Neural cell (in vitro differentiated cells): ENCODE measurements around the gene NECAB3. TPM values are rescaled to one million over a fixed set of nuclear protein-coding genes. Genes with fewer than 3 reads are reported as not detected.
"Not testable (repeated sequence)": the region's sequence is repeated elsewhere in the genome, so short reads cannot be mapped to it uniquely, and the experiment has no call there.

ENCODE experiments used
- H2AFZ ChIP-seq: fragments of 200-600, 300-800 bp; sonication (generic), shearing (Covaris generic); 2 replicates; pipeline ENCODE4 v1.6.0; 2014; ENCODE audit warnings: low read depth, mild to moderate bottlenecking, antibody characterized with exemption, low read length, moderate library complexity
- H3F3A ChIP-seq: fragments of 200-600 bp; shearing (Covaris generic); 2 replicates; pipeline ENCODE4 v1.6.1; 2016; ENCODE audit warnings: mild to moderate bottlenecking, moderate library complexity, mixed read lengths, antibody characterized with exemption, low read length; ENCODE audit not compliant: insufficient read depth, poor library complexity, severe bottlenecking
- H3K27ac ChIP-seq: fragments of 200-600, 300-800 bp; sonication (generic), shearing (Covaris generic); 2 replicates; pipeline ENCODE4 v1.5.1; 2014; ENCODE audit warnings: mild to moderate bottlenecking, low read length, moderate library complexity
- H3K27me3 ChIP-seq: fragments of 300-800, 200-600 bp; sonication (generic), shearing (Covaris generic); 2 replicates; pipeline ENCODE4 v1.6.0; 2014; ENCODE audit warnings: mild to moderate bottlenecking, low read depth, low read length, moderate library complexity; ENCODE audit not compliant: insufficient read depth
- H3K36me3 ChIP-seq: fragments of 300-800, 200-600 bp; sonication (generic), shearing (Covaris generic); 2 replicates; pipeline ENCODE4 v1.5.1; 2014; ENCODE audit warnings: mild to moderate bottlenecking, antibody characterized with exemption, low read length, moderate library complexity; ENCODE audit not compliant: insufficient read depth
- H3K4me2 ChIP-seq: fragments of 300-800, 200-600 bp; sonication (generic), shearing (Covaris generic); 2 replicates; pipeline ENCODE4 v1.6.0; 2014; ENCODE audit warnings: mild to moderate bottlenecking, low read length
- H3K4me3 ChIP-seq: fragments of 300-800, 200-600 bp; sonication (generic), shearing (Covaris generic); 2 replicates; pipeline ENCODE4 v1.5.1; 2014; ENCODE audit warnings: mild to moderate bottlenecking, low read length, moderate library complexity
- H3K79me2 ChIP-seq: fragments of 200-600 bp; shearing (Covaris generic); replicated peaks from 2 replicates; pipeline ENCODE4 v1.6.0; 2014; ENCODE audit warnings: mild to moderate bottlenecking, low read length, moderate library complexity; ENCODE audit not compliant: insufficient read depth
- H3K9ac ChIP-seq: fragments of 300-800, 200-600 bp; sonication (generic), shearing (Covaris generic); 2 replicates; pipeline ENCODE4 v1.6.1; 2016; ENCODE audit warnings: mild to moderate bottlenecking, low read length, mixed read lengths
- H3K9me2 ChIP-seq: fragments of 200-600 bp; shearing (Covaris generic); 2 replicates; pipeline ENCODE4 v1.6.1; 2016; ENCODE audit warnings: mild to moderate bottlenecking, low read length, mixed read lengths; ENCODE audit not compliant: insufficient read depth
- H3K9me3 ChIP-seq: fragments of 200-600, 300-800 bp; sonication (generic), shearing (Covaris generic); 2 replicates; pipeline ENCODE4 v1.6.1; 2016; ENCODE audit warnings: mild to moderate bottlenecking, mixed run types, low read length, moderate library complexity, mixed read lengths
- H4K20me1 ChIP-seq: fragments of 200-600 bp; shearing (Covaris generic); 2 replicates; pipeline ENCODE4 v1.6.1; 2016; ENCODE audit warnings: mild to moderate bottlenecking, mixed run types; ENCODE audit not compliant: insufficient read depth
- CTCF ChIP-seq: fragments of 450-650 bp; IDR thresholded peaks from 2 replicates; pipeline ENCODE4 v1.5.1; 2014; ENCODE audit warnings: antibody characterized with exemption, mild to moderate bottlenecking, moderate library complexity; ENCODE audit not compliant: poor library complexity, severe bottlenecking
- EP300 ChIP-seq: fragments of 450-650 bp; conservative IDR thresholded peaks from 2 replicates; pipeline ENCODE4 v1.6.1; 2014; ENCODE audit warnings: antibody characterized with exemption, mild to moderate bottlenecking, moderate library complexity; ENCODE audit not compliant: poor library complexity, severe bottlenecking
- EZH2 ChIP-seq: fragments of 200-600, 300-800 bp; shearing (Covaris generic), sonication (generic); IDR thresholded peaks from 2 replicates; pipeline ENCODE4 v1.6.1; 2014; ENCODE audit warnings: antibody characterized with exemption, low read length, borderline replicate concordance, mild to moderate bottlenecking; ENCODE audit not compliant: insufficient read depth, poor library complexity, severe bottlenecking
- MXI1 ChIP-seq: fragments of 450-650 bp; conservative IDR thresholded peaks from 2 replicates; pipeline ENCODE4 v1.6.1; 2014; ENCODE audit warnings: antibody characterized with exemption, mild to moderate bottlenecking; ENCODE audit not compliant: poor library complexity, severe bottlenecking
- POLR2AphosphoS5 ChIP-seq: IDR thresholded peaks from 2 replicates; pipeline ENCODE4 v1.6.1; 2012
- RAD21 ChIP-seq: fragments of 450-650 bp; conservative IDR thresholded peaks from 2 replicates; pipeline ENCODE4 v1.6.1; 2014; ENCODE audit warnings: antibody characterized with exemption, mild to moderate bottlenecking, moderate library complexity
- SMC3 ChIP-seq: fragments of 450-650 bp; conservative IDR thresholded peaks from 2 replicates; pipeline ENCODE4 v1.6.1; 2014; ENCODE audit warnings: antibody characterized with exemption, mild to moderate bottlenecking, moderate library complexity; ENCODE audit not compliant: poor library complexity
- TAF1 ChIP-seq: IDR thresholded peaks from 2 replicates; pipeline ENCODE4 v1.6.1; 2012; ENCODE audit warnings: low read depth
- polyA plus RNA-seq: library from polyadenylated mRNA; depleted of rRNA; stranded (reverse); fragments of >200 nt; gene quantifications from 2 replicates; pipeline ENCODE4 v1.2.3, GENCODE V29; 2014
- TF ChIP-seq, protein P1 (sequence below): IDR thresholded peaks from 2 replicates; pipeline ENCODE4 v1.6.1; 2012; ENCODE audit warnings: borderline replicate concordance

The NECAB3 gene
- polyA plus RNA-seq, 1 donor from 2014 or later: 21.4 TPM

- Histone ChIP-seq H3K79me2 (no peaks in the 10 kb centered on the region), H3K9me3 (no peaks in the 10 kb centered on the region), H3K9me2 (no peaks in the 10 kb centered on the region), H4K20me1 (no peaks in the 10 kb centered on the region), H3F3A (no peaks in the 10 kb centered on the region), H3K27me3 (no peaks in the 10 kb centered on the region), H3K4me2 (no peak overlapping the region), H3K36me3 (no peaks in the 10 kb centered on the region), H2AFZ (no peak overlapping the region), H3K27ac (no peak overlapping the region), H3K4me3 (no peak overlapping the region), H3K9ac (no peak overlapping the region)
- TF ChIP-seq SMC3: no peak
Measured at GRCh38 chr20:33702861-33703260, 28.6 kb upstream of the NECAB3 start.

DNA sequence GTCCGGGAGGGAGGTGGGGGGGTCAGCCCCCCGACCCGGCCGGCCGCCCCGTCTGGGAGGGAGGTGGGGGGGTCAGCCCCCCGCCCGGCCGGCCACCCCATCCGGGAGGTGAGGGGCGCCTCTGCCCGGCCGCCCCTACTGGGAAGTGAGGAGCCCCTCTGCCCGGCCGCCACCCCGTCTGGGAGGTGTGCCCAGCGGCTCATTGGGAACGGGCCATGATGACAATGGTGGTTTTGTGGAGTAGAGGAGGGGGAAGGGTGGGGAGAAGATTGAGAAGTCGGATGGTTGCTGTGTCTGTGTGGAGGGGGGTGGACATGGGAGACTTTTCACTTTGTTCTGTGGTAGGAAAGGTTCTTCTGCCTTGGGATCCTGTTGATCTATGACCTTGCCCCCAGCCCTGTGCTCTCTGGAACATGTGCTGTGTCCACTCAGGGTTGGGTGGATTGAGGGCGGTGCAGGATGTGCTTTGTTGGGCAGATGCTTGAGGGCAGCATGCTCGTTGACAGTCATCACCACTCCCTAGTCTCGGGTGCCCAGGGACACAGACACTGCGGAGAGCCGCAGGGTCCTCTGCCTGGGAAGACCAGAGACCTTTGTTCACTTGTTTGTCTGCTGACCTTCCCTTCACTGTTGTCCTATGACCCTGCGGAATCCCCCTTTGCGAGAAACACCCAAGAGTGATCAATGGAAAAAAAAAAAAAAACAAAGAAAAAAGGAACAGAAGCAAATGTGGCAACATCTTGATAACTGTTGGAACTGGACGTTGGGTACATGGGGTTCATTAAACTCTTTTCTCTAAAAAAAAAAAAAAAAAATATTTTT, 27.6 kb upstream of the NECAB3 start:
- TF ChIP-seq EZH2: no peak
- TF ChIP-seq, protein P1, sequence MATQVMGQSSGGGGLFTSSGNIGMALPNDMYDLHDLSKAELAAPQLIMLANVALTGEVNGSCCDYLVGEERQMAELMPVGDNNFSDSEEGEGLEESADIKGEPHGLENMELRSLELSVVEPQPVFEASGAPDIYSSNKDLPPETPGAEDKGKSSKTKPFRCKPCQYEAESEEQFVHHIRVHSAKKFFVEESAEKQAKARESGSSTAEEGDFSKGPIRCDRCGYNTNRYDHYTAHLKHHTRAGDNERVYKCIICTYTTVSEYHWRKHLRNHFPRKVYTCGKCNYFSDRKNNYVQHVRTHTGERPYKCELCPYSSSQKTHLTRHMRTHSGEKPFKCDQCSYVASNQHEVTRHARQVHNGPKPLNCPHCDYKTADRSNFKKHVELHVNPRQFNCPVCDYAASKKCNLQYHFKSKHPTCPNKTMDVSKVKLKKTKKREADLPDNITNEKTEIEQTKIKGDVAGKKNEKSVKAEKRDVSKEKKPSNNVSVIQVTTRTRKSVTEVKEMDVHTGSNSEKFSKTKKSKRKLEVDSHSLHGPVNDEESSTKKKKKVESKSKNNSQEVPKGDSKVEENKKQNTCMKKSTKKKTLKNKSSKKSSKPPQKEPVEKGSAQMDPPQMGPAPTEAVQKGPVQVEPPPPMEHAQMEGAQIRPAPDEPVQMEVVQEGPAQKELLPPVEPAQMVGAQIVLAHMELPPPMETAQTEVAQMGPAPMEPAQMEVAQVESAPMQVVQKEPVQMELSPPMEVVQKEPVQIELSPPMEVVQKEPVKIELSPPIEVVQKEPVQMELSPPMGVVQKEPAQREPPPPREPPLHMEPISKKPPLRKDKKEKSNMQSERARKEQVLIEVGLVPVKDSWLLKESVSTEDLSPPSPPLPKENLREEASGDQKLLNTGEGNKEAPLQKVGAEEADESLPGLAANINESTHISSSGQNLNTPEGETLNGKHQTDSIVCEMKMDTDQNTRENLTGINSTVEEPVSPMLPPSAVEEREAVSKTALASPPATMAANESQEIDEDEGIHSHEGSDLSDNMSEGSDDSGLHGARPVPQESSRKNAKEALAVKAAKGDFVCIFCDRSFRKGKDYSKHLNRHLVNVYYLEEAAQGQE: no peak
- no peak for TF ChIP-seq EP300
- TF ChIP-seq TAF1: no peak
- no peak for TF ChIP-seq RAD21
- no peak for TF ChIP-seq POLR2AphosphoS5
- no peak for TF ChIP-seq SMC3
- no peak for TF ChIP-seq CTCF
- no peak for TF ChIP-seq MXI1
- Histone ChIP-seq H3K4me3 (no peak overlapping the region), H3K9me3 (no peaks in the 10 kb centered on the region), H4K20me1 (no peaks in the 10 kb centered on the region), H3K79me2 (no peaks in the 10 kb centered on the region), H3K36me3 (no peaks in the 10 kb centered on the region), H3F3A (no peaks in the 10 kb centered on the region), H3K9me2 (no peaks in the 10 kb centered on the region), H3K9ac (no peak overlapping the region), H3K27me3 (no peaks in the 10 kb centered on the region), H3K27ac (no peak overlapping the region), H3K4me2 (no peak overlapping the region), H2AFZ (no peak overlapping the region)

DNA sequence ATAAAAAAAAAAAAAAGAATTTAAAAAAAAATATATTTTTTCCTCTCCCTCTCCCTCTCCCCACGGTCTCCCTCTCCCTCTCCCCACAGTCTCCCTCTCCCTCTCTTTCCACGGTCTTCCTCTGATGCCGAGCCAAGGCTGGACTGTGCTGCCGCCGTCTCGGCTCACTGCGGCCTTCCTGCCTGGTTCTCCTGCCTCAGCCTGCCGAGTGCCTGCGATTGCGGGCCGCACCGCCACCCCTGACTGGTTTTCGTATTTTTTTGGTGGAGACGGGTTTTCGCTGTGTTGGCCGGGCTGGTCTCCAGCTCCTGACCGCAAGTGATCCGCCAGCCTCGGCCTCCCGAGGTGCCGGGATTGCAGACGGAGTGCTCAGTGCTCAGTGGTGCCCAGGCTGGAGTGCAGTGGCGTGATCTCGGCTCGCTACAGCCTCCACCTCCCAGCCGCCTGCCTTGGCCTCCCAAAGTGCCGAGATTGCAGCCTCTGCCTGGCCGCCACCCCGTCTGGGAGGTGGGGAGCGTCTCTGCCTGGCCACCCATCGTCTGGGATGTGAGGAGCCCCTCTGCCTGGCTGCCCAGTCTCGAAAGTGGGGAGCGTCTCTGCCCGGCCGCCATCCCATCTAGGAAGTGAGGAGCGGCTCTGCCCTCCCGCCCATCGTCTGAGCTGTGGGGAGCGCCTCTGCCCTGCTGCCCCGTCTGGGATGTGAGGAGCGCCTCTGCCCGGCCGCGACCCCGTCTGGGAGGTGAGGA, 26.6 kb upstream of the NECAB3 start:
- not testable (repeated sequence) for H2AFZ ChIP-seq, H4K20me1 ChIP-seq, H3K9me3 ChIP-seq, H3K9ac ChIP-seq, H3F3A ChIP-seq, H3K9me2 ChIP-seq, H3K4me2 ChIP-seq, H3K27me3 ChIP-seq, H3K36me3 ChIP-seq, H3K79me2 ChIP-seq, H3K4me3 ChIP-seq, H3K27ac ChIP-seq

- H3K27ac ChIP-seq, H3K27me3 ChIP-seq, H3K9ac ChIP-seq, H3K79me2 ChIP-seq, H3F3A ChIP-seq, H3K9me3 ChIP-seq, H3K9me2 ChIP-seq, H3K4me3 ChIP-seq, H3K36me3 ChIP-seq, H4K20me1 ChIP-seq, H2AFZ ChIP-seq, H3K4me2 ChIP-seq: not testable (repeated sequence)
Measured at GRCh38 chr20:33698966-33699365, 24.7 kb upstream of the NECAB3 start.
